ENCODE results near the gene MADD.

Gene MADD

GRCh38 chr11:47269829-47270305 lies at the start of gene MADD:
TSS of gene MADD (plus strand) at chr11:47270133.
- peak; percentile 77 for DNase-seq (ENCODE audit: low spot score)

GRCh38 chr11:47220401-47220821 lies 49.5 kb upstream of the MADD start:
- DNase-seq (ENCODE audit: low spot score), result peak; percentile 63

GRCh38 chr11:47222696-47223095 lies 47.2 kb upstream of the MADD start:
- DNase-seq (ENCODE audit: low spot score), result no peak

- DNase-seq (ENCODE audit: low spot score), result no peak
These were observed 44.2 kb upstream of the MADD start for GRCh38 chr11:47225552-47226400.

GRCh38 chr11:47229161-47229560 lies 40.8 kb upstream of the MADD start:
- no peak for DNase-seq (ENCODE audit: low spot score)

GRCh38 chr11:47233051-47233450 lies 36.9 kb upstream of the MADD start:
- no peak for DNase-seq (ENCODE audit: low spot score)

- peak; percentile 46 for DNase-seq (ENCODE audit: low spot score)
These were observed 35.8 kb upstream of the MADD start for GRCh38 chr11:47233989-47234668.

- DNase-seq (ENCODE audit: low spot score), result peak; percentile 27
These were observed 35.2 kb upstream of the MADD start for GRCh38 chr11:47234669-47235100.

GRCh38 chr11:47235163-47235562 lies 34.8 kb upstream of the MADD start:
- no peak for DNase-seq (ENCODE audit: low spot score)

GRCh38 chr11:47236482-47236881 lies 33.5 kb upstream of the MADD start:
- peak; percentile 61 for DNase-seq (ENCODE audit: low spot score)

GRCh38 chr11:47239852-47240251 lies 30.1 kb upstream of the MADD start:
- DNase-seq (ENCODE audit: low spot score), result no peak

GRCh38 chr11:47241841-47242301 lies 28.1 kb upstream of the MADD start:
- DNase-seq (ENCODE audit: low spot score), result peak; percentile 81

- no peak for DNase-seq (ENCODE audit: low spot score)
These were observed 27.2 kb upstream of the MADD start for GRCh38 chr11:47242596-47243192.

- no peak for DNase-seq (ENCODE audit: low spot score)
These were observed 26.5 kb upstream of the MADD start for GRCh38 chr11:47243454-47243853.

- DNase-seq (ENCODE audit: low spot score), result no peak
These were observed 25.2 kb upstream of the MADD start for GRCh38 chr11:47244448-47245350.

GRCh38 chr11:47245611-47246357 lies 24.1 kb upstream of the MADD start:
- no peak for DNase-seq (ENCODE audit: low spot score)

- DNase-seq (ENCODE audit: low spot score), result no peak
These were observed 22.4 kb upstream of the MADD start for GRCh38 chr11:47247502-47247901.

- DNase-seq (ENCODE audit: low spot score), result peak; percentile 62
These were observed 21.6 kb upstream of the MADD start for GRCh38 chr11:47248304-47248663.

GRCh38 chr11:47248664-47249377 lies 21.1 kb upstream of the MADD start, which contains the start of gene ACP2:
TSS of gene ACP2 (minus strand) at chr11:47248814. CDS start at chr11:47248789, 25 bp downstream.
- peak; percentile 91 for DNase-seq (ENCODE audit: low spot score)

- DNase-seq (ENCODE audit: low spot score), result no peak
These were observed 20.6 kb upstream of the MADD start for GRCh38 chr11:47249378-47249715.

All from kidney tubule cell (primary cell).